COLO829 (cell line): ENCODE data around the gene INPP5E.
A peak's percentile ranks its signal among the peaks of the same experiment; 100 is the strongest.

Experiments used
- DNase-seq: peaks from one replicate; pipeline ENCODE4 v3.0.0; 2012; ENCODE audit warnings: low spot score

The INPP5E gene

GRCh38 chr9:136439481-136440408 lies at the start of gene INPP5E:
Gene INPP5E, minus strand, starts transcription at chr9:136439845. Its CDS starts 426 bp downstream, at chr9:136439419.
- DNase-seq = peak; percentile 80

DNA sequence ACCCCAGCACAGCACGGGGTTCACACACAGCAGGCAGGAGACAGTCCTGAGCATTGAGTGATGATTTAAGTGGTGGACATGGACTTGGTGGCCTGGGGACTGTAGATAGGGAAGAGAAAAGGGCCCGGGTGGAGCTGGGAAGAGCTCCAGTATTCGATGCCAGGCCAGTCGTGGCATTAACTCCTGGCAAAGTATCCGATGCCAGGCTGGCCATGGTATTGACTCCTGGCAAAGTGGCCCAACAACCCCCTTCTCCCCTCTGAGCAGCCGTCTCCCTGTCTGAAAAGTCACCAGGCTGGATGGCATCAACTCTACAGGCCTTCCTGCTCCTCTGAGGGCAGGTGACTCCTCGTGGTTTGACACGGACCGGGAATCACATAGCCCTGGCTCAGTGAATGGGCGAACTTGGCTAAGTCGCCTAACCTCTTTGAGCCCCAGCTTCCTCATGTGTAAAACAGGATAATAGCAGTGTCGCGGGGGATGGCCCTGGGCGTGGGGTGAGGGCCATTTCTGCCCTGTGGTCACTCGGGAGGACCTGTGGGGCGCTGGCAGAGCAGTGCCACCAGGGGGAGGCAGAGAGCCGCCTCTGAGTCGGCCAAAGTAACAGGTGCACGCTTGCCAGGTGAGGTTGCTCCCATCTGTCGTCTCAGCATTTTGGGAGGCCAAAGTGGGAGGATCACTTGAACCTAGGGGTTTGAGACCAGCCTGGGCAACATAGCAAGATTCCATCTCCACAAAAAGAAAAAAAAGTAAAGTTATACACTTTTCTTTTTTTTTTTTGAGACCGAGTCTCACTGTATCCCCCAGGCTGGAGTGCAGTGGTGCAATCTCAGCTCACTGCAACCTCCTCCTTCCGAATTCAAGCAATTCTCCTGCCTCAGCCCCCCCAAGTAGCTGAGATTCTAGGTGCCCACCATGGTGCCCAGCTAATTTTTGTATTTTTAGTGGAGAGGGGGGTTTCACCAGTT lies 48.9 kb upstream of the INPP5E start:
- no peak for DNase-seq

GRCh38 chr9:136487672-136488071 lies 48.0 kb upstream of the INPP5E start:
- no peak for DNase-seq

DNA sequence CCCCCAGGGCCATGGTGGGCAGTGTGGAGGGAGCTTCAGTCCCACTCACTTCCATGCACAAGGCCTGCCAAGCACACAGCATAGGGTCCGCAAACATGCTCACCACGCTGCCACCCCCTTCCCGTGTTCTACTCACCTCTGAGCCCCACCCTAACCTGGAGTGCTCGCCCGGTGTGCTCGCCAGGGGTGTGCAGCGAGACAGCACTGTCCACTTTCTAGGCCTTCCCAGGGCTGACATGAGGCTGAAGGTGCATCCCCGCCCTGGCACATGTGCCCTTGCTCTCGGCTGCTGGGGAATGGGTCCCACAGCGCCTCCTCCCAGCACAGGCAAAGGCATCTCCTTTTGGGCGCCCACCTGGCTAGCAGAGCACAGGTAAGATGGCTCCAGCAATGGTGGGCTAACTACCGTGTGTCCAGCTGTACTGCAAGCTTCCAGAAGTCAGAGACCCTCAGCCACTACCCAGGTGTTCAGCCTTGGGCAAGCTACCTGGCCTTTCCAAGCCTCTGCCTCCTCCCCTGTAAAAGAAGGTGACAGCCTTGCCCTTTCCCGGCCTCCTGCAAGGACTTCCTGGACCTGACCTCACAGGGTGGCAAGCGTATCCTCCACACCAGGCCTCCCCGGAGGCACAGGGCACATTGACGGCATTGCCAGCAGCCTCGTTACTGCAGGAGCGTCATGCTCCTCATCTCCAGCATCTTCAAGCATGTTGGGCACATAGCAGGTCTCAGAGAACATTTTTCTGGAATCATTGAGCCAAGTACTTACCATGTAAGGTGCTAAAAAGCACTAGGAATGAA lies 47.4 kb upstream of the INPP5E start:
- DNase-seq = no peak

DNA sequence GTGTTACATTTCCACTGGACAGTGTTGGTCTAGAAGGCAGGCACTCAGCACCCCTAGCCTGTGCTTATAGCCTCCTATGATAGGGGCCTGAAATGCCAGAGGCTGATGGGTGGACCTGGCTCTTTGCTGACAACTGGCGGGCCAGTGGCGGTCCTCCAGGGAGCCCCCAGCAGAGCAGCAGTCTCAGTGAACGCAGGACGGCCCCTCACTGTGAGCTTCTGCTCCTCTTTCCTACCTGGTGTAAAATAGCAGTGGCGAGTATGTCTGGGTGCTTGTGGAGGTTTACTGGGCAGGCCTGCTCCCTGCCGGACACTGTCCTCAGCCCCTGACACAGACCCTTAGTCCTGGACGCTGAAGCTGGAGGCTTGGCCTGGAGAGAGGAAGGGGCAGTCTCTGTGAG lies 46.5 kb upstream of the INPP5E start:
- no peak for DNase-seq

GRCh38 chr9:136485049-136486045 lies 45.7 kb upstream of the INPP5E start:
- DNase-seq = peak; percentile 81

DNA sequence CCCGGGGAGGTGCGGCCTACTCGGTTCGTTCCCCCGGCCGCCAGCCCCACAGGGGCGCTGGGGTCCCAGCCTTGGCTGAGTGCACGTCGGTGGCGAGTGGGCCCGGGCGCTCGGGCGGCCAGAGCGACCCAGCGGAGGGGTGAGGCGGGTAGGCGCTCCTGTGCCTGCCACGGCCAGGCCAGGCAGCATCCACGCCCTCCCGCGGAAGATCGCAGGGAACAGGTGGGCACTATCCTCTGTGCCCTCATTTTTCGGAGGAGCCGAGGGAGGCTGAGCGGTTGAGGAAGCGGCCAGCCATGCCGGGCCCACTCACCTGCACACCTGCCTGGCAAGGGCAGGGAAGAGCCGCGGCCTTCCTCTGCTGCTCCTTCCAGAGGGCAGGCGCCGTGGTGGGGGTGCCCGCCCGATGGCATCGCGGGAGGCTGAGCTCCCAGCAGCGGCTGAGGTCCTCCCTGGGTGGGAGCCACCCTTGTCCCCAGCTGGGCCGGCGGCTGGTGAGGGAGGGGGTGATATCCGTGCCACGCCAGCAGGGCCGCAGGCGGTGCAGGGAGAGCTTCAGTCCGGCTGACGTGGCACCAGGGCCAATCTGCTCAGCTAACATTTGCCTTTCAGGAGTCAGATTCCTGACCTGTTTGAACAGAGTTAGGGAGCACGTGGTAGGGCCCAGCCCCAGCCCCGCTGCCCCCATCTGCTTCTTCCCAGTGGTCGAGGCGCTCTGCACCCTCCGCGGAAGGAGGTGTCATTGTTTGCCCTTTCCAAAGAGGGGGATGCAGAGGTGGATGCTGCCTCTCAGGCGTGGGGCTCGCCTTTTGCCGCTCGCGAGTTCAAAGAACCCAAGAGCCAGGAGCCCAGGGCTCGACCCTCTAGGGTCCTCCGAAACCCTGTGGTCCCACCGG lies 44.8 kb upstream of the INPP5E start:
- no peak for DNase-seq

DNA sequence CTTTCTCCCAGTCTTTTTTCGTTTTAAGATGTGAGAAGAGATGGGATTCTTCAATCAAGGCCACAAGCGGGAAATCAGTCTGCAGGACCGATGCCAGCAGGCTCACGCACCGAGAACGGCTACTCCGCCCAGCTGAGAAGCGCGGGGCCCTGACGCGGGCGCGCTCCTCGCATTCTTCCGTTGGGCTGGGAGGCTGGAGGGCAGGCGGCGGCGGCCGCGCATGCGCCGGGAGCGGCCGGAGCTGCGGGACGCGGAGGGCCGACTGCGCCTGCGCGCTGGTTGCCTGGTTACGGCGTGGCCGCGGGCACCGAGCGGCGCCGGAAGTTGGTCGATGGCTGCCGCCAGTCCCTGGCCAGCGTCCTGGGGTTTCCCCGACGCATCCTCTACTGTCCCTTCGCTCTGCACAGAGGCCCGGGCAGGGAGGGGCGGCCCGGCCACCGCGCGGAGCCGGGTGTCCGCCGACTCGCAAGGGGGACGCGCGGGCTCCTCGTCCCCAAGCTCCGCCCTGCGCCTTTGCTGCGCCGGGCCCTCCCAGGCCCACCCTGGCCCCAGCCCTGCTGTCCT lies 44.0 kb upstream of the INPP5E start:
- peak; percentile 96 for DNase-seq

- peak; percentile 98 for DNase-seq
Observed at GRCh38 chr9:136482793-136483588, 43.3 kb upstream of the INPP5E start, which contains the start of gene SEC16A. Gene SEC16A, minus strand, starts transcription at chr9:136483040. Its CDS starts 5,425 bp downstream, at chr9:136477615.

- DNase-seq = peak; percentile 40
Observed at GRCh38 chr9:136482046-136482792, 42.6 kb upstream of the INPP5E start.

GRCh38 chr9:136481558-136481957 lies 41.9 kb upstream of the INPP5E start:
- no peak for DNase-seq

- no peak for DNase-seq
Observed at GRCh38 chr9:136476369-136477150, 36.9 kb upstream of the INPP5E start.

GRCh38 chr9:136474974-136475865 lies 35.6 kb upstream of the INPP5E start:
- DNase-seq = no peak

DNA sequence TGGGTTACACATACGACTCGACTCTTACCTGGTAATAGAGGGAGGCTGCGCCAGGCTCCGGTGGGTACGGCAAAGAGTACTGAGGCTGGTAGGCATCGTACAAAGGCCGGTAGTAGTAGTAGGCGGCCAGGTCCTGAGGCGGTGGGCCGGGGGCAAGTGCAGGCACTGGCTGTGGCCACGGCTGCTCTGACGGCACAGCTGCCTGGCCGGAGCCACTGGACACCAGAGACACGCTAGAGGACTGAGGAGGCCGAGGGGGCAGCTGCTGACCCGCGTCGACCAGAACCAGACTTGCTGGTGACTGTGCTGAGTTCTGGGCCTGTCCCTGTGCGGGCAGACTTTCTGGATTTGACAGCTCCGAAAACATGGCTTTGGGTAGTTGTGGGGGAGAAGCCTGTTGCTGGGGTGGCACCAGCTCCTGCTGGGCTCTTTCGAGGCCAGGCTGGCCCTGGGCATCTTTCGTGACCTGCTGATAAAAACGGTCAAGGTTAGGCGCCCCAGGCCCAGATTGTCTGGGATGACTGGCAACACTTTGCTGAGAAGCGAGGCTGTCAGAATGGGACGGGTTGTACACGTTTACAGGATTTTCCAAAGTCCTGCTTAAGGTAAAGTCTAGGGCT lies 34.5 kb upstream of the INPP5E start:
- DNase-seq = no peak

GRCh38 chr9:136473354-136473721 lies 33.7 kb upstream of the INPP5E start:
- DNase-seq = no peak
